OCI-LY7 (cell line): ENCODE measurements around the gene ATP2A1.

Experiments
- EZH2phosphoT487 ChIP-seq: fragments of 200-600 bp; sonication (generic); IDR thresholded peaks from 2 replicates; pipeline ENCODE4 v1.6.1; 2018; ENCODE audit warnings: low read depth, borderline replicate concordance, mild to moderate bottlenecking, mixed run types, antibody characterized with exemption, low read length, moderate library complexity, mixed read lengths
- TF ChIP-seq, protein P1 (sequence below): fragments of 200-600 bp; sonication (generic); conservative IDR thresholded peaks from 2 replicates; pipeline ENCODE4 v1.5.1; 2014; ENCODE audit warnings: mild to moderate bottlenecking, antibody characterized with exemption, low read length, moderate library complexity, mixed read lengths

DNA sequence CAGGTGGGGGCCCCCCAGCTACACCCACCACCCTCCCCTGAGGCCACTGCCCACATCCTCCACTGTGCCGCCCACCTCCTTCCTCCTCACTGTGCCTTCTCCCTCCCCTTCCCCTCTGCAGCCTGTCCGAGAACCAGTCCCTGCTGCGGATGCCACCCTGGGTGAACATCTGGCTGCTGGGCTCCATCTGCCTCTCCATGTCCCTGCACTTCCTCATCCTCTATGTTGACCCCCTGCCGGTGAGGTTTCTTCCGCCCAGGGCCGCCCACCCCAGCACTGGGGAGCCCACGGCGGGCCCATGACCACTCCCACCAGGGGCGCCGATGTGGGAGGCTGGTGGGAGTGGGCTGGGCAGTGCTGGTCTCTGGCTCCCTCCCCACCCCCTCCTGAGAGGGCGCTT, 24.6 kb downstream of the ATP2A1 start:
- TF ChIP-seq, protein P1, sequence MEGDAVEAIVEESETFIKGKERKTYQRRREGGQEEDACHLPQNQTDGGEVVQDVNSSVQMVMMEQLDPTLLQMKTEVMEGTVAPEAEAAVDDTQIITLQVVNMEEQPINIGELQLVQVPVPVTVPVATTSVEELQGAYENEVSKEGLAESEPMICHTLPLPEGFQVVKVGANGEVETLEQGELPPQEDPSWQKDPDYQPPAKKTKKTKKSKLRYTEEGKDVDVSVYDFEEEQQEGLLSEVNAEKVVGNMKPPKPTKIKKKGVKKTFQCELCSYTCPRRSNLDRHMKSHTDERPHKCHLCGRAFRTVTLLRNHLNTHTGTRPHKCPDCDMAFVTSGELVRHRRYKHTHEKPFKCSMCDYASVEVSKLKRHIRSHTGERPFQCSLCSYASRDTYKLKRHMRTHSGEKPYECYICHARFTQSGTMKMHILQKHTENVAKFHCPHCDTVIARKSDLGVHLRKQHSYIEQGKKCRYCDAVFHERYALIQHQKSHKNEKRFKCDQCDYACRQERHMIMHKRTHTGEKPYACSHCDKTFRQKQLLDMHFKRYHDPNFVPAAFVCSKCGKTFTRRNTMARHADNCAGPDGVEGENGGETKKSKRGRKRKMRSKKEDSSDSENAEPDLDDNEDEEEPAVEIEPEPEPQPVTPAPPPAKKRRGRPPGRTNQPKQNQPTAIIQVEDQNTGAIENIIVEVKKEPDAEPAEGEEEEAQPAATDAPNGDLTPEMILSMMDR = no peak
- no peak for TF ChIP-seq EZH2phosphoT487
